Retinal pigment epithelial cell (primary cell): Measurements from ENCODE around the gene RLN3.

Experiments
- DNase-seq: peaks from one replicate; pipeline ENCODE4 v3.0.0-alpha.2; 2010; ENCODE audit warnings: low read depth
- H3K4me3 ChIP-seq: 2 replicates; pipeline ENCODE4 v1.5.1; 2011; ENCODE audit warnings: mild to moderate bottlenecking, low read length, control low read depth, moderate library complexity
- TF ChIP-seq, protein P1 (sequence below): conservative IDR thresholded peaks from 2 replicates; pipeline ENCODE4 v1.5.1; 2011; ENCODE audit warnings: low read depth, low read length, control low read depth, inconsistent platforms

Gene RLN3

GRCh38 chr19:14052470-14052869 is 24.5 kb downstream of the RLN3 start:
- TF ChIP-seq, protein P1, sequence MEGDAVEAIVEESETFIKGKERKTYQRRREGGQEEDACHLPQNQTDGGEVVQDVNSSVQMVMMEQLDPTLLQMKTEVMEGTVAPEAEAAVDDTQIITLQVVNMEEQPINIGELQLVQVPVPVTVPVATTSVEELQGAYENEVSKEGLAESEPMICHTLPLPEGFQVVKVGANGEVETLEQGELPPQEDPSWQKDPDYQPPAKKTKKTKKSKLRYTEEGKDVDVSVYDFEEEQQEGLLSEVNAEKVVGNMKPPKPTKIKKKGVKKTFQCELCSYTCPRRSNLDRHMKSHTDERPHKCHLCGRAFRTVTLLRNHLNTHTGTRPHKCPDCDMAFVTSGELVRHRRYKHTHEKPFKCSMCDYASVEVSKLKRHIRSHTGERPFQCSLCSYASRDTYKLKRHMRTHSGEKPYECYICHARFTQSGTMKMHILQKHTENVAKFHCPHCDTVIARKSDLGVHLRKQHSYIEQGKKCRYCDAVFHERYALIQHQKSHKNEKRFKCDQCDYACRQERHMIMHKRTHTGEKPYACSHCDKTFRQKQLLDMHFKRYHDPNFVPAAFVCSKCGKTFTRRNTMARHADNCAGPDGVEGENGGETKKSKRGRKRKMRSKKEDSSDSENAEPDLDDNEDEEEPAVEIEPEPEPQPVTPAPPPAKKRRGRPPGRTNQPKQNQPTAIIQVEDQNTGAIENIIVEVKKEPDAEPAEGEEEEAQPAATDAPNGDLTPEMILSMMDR, result no peak
- DNase-seq, result no peak
- no peak overlapping the region for H3K4me3 ChIP-seq

GRCh38 chr19:14053032-14053431 is 25.1 kb downstream of the RLN3 start:
- no peak for DNase-seq
- TF ChIP-seq, protein P1, result no peak
- no peak overlapping the region for H3K4me3 ChIP-seq

DNA sequence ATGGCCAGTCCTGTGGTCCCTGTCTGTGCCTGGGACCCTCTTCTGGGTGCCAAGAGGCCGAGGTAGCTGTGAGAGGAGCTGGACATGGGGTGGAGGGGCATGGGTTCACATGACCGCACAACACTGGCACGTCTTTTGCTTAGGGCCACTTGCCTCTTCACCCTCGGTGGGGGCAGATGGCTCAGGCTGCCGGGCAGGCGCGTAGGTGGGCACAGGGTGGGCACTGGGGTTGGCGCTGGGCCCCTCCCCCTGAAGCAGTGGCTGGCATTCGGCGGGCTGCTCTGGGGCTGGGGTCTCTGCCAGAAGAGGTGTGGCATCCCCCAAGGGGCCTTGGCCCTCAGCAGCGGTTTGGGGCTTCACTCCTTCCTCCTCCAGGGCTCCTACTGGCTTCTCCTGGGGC is 25.6 kb downstream of the RLN3 start:
- no peak overlapping the region for H3K4me3 ChIP-seq
- TF ChIP-seq, protein P1, result no peak
- no peak for DNase-seq

GRCh38 chr19:14054099-14054498 is 26.2 kb downstream of the RLN3 start:
- no peak for DNase-seq
- H3K4me3 ChIP-seq, result no peak overlapping the region
- TF ChIP-seq, protein P1, result no peak

GRCh38 chr19:14054721-14055120 is 26.8 kb downstream of the RLN3 start:
- no peak overlapping the region for H3K4me3 ChIP-seq
- no peak for DNase-seq
- TF ChIP-seq, protein P1, result no peak

GRCh38 chr19:14055396-14055795 is 27.4 kb downstream of the RLN3 start:
- no peak overlapping the region for H3K4me3 ChIP-seq

DNA sequence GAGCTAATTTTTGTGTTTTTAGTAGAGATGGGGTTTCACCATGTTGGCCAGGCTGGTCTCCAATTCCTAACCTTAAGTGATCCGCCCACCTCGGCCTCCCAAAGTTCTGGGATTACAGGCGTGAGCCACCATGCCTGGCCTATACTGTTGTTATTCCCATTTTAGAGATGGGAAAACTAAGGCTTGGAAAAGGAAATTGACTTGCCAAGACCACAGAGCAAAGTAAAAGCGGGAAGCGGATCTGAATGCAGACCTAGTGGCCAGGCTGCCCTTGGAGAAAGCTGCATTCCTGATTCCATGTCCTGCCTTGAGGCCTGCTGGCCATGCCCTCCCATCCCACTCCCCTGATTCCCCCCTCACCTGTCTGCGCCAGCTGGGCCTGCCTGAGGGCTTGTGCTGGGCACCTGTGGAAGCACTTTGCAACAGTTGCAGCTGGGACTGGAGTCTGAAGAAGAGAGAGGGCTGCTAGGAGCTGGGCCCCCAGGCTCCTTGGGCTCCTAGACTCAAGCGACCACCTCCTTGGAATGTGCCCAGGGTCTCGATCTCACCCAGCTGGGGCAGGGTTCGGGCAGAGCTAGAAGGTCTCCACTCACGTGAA is 28.2 kb downstream of the RLN3 start:
- TF ChIP-seq, protein P1, result no peak
- H3K4me3 ChIP-seq, result no peak overlapping the region
- DNase-seq, result no peak

More at GRCh38 chr19:14055396-14055795, 27.4 kb downstream of the RLN3 start:
- no peak for DNase-seq
- TF ChIP-seq, protein P1, result no peak
